ENCODE data around the gene OPCML.

The OPCML gene

DNA sequence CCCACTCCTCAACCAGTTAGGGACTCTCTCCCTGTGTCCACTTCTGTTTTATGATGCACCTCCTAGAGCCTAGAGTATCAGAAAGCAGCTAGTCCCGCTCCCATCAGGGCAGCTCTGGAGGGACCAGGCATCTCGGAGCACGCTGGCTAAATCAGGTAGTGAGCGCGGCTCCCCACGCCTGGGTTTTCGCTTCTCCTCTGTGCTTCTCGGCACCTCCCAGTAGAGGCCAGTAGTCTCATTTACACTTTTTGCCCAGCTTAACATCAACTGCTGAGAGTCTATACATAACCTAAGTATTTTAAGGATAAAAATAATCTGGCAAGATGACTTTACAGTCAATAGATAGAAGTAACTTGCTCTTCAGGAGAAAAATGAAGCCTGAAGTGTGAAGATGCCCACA is 473.8 kb downstream of the OPCML start:
- no peak for DNase-seq

DNA sequence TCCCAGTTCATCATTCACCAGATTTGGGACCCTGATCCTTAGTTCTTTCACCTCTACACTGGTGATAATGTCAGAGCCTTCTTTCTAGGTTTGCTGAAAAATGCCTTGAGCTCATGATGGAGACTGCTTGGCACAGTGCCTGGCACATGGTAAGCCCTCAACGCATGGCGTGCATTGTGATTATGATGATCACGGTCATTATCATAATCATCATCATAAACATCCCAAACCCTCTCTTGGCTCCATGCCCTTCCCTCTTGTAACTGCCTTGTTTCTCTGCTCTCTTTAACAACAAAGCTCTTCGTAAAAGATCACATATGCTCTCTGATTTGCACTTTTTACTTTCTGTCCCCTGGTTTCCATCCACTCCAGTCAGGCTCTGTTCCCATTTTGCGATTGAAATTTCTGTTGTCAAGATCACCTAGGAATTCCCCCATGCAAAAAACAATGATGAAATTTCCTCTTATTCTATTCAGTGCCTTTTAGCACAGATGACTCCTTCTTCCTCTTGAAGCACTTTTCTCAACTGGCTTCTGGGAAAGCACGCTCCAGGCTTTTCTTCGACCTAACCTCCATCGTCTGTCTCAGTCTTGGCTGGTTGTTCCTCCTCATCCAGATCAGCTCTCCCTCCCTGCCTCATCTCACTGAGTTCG is 479.1 kb downstream of the OPCML start:
- DNase-seq = no peak

DNA sequence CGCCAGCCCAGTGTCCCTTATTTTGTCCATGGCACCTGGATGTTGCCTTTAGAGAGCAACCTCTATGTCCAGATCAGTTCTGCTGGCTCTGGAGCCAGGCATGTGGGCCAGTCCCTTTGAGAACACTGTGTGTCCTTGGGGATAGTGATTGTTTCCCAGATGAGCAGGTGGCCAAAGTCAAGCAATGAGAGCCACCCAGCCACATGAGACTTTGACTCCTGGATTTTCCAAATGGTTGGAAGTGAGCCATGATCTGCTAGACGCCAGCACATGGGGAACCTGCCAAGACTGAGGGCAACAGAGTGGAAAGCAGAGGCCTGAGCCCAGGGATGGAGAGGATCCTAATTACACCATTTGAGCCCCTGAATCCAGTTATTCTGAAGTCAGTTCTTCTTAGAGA is 479.8 kb downstream of the OPCML start:
- DNase-seq = no peak

DNA sequence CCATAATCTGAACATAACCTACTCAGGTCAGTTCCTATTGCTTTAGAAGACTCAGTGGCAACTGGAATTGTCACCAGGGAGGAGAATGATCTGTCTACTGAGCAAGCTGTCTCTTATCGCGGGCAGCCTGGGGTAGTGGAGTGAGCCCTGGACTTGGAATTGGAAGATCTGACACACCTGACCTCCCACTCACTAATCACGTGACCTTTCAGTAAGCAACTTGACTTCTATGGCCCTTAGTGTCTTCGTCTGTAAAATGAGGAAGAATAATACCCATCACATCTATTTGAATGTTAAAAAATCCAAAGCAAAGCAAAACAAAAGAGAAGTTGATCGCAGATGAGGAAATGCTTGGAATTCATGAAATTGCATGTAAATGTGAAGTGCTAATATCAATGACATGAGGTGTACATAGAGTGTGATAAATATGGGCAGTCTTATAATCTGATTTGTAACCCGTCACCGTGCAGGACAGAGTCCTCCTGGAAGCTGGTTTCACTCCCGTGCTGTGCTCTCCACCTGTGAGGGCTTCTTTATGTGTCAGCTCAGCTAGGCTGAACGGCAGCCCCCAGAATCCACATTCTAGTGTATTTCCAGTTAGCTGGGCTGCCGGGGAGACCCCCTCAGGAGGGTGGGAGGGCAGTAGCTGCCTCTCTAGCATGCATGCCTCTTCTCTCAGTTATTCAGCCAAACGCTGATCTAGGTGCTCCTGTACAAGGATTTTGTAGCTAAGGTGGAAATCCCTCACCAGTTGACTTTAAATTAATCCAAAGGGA is 482.9 kb downstream of the OPCML start:
- DNase-seq = no peak

DNA sequence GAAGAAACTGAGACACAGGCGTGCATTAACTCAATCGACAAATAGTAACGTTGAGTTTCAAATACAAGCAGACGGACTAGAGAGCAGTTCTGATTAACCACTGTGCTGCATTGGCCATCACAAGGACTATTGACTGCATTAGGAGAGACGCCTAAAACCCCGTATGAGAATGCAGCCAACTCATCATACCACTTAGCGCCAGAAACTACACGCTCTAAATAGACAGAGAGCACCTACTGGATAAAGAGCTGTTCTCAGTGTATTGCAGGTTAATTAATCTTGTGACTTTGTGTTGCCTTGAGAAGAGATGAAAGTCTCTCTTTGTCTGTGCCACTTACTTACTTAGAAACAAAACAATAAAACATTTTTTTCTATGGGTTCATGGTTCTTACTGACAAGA is 484.0 kb downstream of the OPCML start:
- no peak for DNase-seq

DNA sequence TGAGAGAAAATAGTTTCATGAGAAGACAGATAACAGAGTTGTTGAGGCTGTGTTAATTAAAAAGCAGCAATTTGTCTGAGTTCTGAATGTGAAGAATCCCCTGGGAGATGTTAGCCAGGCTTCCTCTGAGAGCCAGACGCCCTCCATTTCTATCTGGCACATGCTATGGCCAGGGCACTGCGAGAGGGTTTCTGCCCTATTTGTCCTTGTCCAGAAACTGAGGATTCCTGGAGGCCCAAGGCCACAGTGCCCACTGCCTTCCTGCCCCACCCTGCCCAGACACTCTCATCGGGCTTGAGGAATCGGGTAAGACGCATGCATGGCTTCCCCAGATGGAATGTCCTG is 484.6 kb downstream of the OPCML start:
- no peak for DNase-seq

DNA sequence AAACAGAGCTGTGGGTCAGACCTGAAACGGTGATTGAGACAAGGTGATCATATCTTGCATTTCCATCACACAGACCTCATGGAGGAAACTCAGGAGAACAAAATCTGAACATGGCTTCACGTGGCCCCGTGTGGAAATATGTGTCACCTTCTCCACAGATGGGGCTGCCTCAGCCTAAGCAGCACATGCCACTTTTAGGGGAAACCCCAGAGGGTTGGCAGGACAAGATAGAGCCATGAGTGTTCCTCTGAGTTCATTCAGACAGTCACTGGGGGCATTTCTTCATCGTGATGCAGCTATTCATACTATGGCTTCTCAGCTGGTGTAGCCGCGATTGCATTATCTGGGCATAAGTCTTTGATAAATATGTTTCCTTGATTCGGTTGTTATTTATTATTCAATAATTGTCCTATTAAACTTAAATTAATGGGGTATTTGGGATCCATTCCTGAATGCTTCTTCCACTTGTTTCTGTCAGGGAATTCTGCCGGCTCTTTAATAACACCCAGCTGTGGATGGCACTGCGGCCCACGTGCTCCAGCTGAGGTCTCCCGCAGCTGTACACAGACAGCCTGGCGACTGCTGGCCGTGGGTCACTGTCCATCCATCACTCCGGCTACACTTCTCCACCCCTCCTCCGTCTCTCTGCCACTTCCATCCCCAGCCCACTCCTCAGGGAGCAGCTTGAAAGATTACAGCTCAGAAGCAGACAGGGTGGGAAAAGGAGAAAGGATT is 485.1 kb downstream of the OPCML start:
- no peak for DNase-seq

DNA sequence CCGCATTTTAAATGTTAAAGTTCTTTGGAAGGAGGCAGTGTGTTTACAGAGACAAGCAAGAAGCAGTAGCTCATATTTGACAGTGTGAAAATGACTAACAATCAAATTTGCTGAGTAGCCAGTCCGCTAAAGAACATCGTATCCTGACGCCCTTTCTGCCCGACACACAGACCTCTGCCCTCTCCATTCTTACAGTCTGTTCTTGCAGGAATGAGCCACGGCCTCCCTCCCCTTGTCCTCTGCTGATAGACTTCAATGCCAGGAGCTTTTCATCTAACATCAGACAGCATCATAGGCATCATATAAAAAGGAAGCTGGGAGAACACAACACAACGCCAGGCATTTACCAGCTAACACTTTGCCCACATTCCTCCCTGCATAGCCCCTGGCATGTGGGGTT is 486.0 kb downstream of the OPCML start:
- no peak for DNase-seq

DNA sequence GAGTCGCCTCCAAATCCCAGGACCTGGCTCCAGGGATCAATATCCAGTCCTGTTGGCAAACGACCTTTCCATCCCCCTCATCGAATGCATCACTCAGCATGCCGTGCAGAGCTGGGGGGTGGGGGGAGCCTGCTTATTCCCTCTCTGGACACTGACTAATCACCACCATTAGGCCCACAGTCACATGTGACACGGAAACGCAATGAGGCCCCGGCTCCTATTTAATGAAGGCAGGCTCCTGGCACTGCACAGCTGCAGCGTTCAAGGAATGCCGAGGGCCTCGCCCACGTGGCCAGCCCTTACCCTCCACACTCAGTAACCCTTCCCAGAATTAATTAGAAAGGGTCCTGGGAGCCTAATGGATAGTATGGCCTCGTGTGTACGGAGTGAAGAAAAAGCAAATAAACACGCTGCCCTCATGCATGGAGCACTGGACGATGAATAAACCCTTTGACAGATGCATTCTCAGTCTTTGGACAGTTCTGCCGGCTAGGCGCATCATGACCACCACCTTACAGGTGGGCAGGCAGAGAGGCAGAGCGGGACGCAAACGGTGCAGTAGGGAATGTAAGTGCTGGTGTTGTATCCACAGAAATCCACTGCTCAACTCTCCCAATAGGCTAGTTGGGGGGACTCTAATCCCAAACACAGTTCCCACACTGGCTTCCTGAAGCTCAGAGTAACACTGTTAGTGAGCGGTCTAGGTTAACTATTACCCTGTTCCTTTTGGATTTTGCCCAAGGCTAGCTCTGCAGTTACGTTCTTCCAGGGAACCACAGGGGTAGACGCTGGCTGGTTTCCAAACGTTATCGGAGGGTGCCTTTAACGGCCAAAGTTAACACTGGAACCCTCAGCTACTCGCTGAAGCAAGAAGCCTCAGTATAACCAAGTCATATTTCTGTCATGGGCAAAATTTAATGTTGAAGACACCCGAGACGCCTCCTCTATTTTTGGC is 490.1 kb downstream of the OPCML start:
- DNase-seq = no peak

DNA sequence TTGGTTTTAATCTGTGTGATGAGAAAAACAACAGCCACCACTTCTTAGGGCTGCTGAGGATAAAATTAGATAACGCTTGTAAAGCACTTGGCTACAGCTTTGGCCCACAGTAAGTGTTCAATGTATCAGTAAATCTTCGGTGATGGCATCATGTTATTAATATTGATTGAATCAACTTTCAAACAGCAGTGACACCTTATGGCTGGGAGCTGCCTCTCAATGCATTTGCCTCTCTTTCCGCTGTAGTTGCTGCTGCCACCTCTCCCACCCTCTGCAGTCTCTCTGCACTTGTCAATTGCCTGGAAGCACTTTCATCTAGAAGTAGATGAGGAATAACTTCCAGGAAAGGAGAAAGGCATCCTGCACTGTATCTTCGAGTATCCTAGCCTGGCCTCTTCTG is 491.1 kb downstream of the OPCML start:
- DNase-seq = no peak

DNA sequence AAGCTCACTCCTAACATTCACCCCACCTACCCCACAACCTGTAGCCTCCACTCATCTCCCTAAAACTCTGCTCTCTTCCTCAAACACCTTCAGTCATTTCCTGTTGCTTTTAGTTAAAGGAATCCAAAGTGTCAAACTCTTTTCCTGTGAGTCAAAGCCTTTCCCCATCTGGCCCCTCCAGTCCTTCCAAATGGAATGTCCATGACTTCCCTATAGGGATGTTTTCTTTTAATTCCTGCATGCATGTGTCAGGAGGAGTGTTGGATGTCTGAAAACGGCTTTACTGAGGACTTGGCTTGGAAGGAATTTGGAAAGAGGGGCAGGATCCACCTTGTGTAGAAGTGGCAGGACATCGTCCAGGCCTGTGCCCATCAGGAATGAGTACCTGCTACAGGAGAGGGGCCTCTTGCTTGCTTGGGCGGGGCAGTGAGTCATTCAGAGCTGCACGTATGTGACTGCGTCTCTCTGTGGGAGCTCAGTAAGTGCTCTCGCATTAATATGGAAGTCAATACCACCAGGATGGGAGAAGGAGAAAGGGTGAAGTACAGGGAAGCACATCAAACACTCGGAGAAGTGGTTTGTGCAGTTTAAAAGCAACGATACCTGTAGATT is 491.9 kb downstream of the OPCML start:
- DNase-seq = no peak

DNA sequence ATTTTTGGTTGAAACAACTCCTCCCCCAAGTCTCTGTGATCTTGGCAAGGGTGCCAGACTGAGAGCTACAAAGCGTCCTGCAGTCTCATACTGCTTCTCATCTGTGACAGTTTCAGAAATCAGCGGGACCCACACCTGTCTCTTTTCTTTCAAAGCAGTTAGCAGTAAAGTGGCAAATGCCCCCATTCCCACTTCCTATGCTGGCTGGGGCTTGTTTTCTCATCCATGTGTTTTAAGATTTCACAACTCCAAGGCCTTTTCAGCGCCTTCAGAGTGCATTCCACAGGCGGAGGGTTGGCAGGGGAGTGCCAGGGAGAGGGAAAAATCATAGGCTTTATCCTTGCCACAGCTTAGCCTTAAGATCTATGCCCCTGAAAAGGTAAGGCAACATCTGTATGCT is 493.5 kb downstream of the OPCML start:
- DNase-seq = no peak

DNA sequence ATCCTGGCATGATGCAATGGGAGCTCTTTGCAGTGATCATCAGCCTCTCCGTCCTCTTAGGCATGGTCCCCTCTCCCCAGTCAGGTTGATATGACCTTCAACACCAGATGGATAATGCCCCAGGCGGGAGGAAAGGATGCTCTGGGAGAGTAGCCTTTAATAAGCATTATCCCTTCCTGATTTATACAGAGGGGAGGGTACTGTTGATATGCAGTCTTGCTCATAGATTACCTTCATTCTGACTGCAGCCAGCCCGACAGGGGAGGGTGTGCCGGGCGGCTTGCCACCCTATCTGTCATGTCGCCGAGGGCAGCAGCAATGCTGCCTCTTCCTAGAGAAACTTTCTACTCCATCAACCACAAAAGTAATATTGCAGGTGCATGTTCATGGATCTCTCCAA is 497.4 kb downstream of the OPCML start:
- DNase-seq = no peak

DNA sequence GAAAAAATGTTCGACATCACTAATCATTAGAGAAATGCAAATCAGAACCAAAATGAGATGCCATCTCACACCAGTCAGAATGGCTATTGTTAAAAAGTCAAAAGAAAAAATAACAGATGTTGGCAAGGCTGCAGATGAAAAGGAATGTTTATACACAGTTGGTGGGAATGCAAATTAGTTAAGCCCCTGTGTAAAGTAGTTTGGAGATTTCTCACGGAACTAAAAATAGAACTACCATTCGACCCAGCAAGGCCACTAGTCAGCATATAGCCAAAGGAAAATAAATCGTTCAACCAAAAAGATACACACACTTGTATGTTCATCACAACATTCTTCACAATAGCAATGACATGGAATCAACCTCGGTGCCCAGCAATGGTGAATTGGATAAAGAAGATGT is 503.2 kb downstream of the OPCML start:
- no peak for DNase-seq

DNA sequence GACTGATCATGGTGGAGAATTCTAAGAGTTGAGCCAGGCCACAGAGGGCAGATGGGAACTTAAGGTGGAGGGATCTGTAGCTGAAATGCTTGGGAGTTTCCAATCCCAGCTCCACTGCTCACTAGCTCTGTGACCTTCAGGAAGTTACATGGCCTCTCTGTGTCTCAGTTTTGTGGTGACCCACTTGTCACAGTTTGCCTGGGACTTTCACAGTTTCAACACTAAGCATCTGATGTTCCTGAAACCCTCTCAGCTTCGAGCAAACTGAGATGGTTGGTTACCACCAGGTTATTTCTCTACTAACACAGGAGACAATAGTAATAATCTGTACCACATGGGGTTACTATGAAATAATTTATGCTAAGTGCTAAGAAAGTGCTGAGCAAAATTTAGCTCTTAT is 505.3 kb downstream of the OPCML start:
- no peak for DNase-seq

DNA sequence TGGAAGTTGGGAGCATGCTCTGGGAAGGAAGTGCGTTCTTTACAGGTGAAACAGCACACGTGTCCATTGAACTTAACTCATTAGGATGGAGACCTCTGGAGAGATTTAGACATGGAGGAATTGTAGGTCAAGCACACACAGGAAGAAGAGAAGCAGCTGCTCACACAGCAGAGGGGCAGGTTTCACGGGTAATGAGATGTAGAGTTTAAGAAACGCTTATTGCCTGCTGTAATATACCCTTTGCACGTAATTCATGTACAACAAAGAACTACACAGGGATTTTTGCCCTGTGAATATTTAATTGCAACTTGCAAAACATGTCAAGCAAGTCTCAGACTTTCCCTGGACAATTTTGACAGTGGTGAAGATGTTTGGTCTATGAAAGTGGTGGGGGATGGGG is 508.0 kb downstream of the OPCML start:
- DNase-seq = no peak

DNA sequence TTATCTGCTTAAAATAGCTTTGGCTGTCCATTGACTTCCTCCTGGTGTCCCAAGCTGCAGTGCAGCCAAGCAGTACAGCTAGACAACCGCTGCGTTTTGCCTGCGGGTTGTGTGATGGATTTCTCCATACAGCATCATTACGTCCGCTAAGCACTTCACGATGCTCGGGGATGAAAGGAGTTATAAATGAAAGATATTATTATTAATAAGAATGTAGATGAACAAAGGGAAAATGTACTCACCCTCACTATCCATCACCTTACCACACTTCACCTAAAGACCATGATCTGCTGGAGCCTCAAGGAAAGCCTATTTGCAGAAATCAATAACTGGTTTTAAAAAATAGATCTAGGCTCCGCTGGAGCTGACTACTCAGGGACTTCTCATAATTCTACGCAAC is 509.1 kb downstream of the OPCML start:
- no peak for DNase-seq

DNA sequence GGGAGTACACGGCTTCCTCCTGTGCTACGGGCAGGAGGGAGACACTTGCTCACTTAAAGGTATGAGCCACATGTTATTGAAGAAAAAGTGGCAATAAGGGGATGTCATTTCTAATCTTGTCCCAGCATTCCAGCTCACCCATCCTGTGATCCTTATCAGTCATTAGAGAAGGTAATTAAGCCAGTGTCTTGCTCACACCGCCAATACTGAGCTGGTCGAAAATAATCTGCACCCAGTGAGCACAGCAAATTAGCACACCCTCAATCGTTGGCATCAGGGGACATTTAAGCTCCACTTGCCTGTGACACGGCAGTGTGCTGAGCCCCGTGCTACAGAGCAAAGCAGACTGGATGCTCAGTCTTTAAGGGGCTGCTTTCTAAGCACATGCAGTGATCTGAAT is 510.7 kb downstream of the OPCML start:
- no peak for DNase-seq

DNA sequence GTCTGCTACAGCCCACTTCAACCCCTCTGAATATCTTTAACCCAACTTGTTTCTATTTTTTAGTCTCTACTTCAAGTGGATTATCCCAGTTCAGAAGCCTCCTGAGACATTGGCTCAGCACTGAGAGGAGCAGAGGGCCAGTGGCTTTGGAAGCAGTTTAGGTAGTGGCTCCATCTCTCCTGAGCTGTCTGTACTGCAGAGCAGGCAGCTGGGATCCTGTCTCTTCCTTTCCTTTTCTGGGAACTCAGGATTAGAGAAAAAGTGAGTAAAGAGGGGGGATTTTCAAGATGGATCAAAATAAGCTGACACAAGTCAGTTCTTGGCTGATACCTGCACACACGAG is 512.0 kb downstream of the OPCML start:
- no peak for DNase-seq

DNA sequence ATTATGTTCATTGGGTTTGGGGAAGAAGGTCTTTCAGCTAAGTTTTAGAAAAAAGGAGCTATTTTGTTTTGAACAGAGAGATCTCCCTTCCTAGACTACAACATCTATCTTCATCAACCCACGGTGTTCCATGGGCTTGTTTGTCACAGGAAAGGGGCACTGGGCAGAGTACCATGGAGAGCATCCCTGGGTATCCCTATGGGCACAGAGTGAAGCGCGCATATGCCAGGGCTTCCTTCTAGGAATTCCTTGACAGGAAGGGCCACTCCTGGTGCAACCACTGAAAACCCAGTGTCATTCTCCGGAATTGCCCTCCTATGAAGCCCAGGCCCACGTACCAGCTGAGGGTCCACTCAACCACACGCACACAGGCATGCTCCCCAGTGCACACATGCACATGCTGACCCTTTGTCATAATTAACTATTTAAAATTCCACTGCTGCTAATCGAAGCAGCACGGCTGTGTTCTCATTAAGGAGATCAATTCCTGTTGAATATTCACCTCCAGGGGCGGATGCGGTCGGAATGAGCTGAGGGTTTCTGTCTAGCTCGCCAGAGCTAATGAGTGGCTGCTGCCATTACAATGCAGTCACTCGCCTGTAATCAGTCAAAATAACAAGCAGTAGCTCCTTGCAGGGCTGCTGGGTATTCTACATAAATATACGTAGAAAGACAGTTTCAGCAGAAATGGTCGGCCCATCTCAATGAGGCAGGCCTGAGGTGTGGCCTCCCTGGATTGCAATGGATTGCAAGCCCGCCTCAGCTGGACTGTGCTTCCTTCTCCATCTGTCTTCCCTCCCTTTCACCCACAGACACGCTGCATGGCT is 512.5 kb downstream of the OPCML start:
- no peak for DNase-seq

DNA sequence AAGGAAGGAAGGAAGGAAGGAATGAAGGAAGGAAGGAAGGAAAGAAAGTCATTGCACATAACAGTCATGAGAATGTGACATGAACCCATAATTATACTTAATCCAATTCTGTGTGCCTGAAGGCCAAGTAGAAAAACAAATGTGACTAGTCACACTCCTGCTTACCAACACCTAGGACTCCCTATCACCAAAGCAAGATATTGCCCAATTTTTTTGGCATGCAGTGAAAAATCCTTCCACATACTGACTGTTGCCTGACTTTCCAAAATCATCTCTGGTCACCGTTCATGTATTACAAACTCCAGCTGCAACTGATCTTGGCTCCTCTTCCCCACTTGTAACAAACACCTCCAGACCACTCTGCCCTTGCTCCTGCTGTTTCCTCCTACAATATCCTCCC is 516.8 kb downstream of the OPCML start:
- no peak for DNase-seq

DNA sequence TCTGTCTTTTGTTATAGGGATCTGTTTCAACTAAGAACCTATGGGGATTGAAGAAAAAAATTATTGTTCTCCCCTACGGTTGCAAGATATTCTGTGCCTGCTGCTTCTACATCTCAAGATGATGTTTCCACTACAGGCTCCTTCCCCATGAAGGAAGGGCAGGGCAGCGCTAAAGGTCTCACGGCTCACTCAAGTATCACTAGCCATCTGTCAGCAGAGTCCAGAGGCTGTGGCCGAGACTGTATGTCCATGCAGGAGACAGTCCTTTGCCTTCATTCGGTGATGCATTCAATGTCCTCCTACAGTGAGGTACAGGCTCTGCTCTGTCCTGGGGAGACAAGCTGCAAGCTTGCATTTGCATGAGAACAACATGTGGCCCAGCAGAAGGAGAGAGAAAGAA is 518.0 kb downstream of the OPCML start:
- no peak for DNase-seq

Data from DMS79 (cell line).